ENCODE results near the gene CPNE9.
A peak's percentile ranks its signal among the peaks of the same experiment; 100 is the strongest.

CPNE9 gene

GRCh38 chr3:9716801-9717555 lies 13.3 kb downstream of the CPNE9 start:
- DNase-seq (ENCODE audit: low spot score) = no peak

GRCh38 chr3:9717563-9717962 lies 13.9 kb downstream of the CPNE9 start:
- no peak for DNase-seq (ENCODE audit: low spot score)

GRCh38 chr3:9718118-9718517 lies 14.5 kb downstream of the CPNE9 start:
- DNase-seq (ENCODE audit: low spot score) = no peak

- DNase-seq (ENCODE audit: low spot score) = no peak
Measured at GRCh38 chr3:9721015-9721699, 17.5 kb downstream of the CPNE9 start.

- DNase-seq (ENCODE audit: low spot score) = no peak
Measured at GRCh38 chr3:9721700-9722060, 18.0 kb downstream of the CPNE9 start.

- no peak for DNase-seq (ENCODE audit: low spot score)
Measured at GRCh38 chr3:9725775-9726515, 22.3 kb downstream of the CPNE9 start.

- DNase-seq (ENCODE audit: low spot score) = peak; percentile 27
Measured at GRCh38 chr3:9727041-9727595, 23.5 kb downstream of the CPNE9 start.

GRCh38 chr3:9727743-9728142 lies 24.1 kb downstream of the CPNE9 start:
- DNase-seq (ENCODE audit: low spot score) = no peak

GRCh38 chr3:9729419-9729818 lies 25.8 kb downstream of the CPNE9 start:
- DNase-seq (ENCODE audit: low spot score) = no peak

- no peak for DNase-seq (ENCODE audit: low spot score)
Measured at GRCh38 chr3:9730657-9731205, 27.1 kb downstream of the CPNE9 start.

GRCh38 chr3:9731206-9732079 lies 27.8 kb downstream of the CPNE9 start, which contains the start of gene BRPF1:
Gene BRPF1, plus strand, starts transcription at chr3:9731735. Its CDS starts 2,406 bp downstream, at chr3:9734141.
- DNase-seq (ENCODE audit: low spot score) = peak; percentile 99

GRCh38 chr3:9732080-9732739 lies 28.6 kb downstream of the CPNE9 start:
- DNase-seq (ENCODE audit: low spot score) = no peak

- DNase-seq (ENCODE audit: low spot score) = peak; percentile 41
Measured at GRCh38 chr3:9732740-9733115, 29.1 kb downstream of the CPNE9 start.

GRCh38 chr3:9736831-9737230 lies 33.2 kb downstream of the CPNE9 start:
- DNase-seq (ENCODE audit: low spot score) = no peak

GRCh38 chr3:9739181-9739580 lies 35.5 kb downstream of the CPNE9 start:
- no peak for DNase-seq (ENCODE audit: low spot score)

GRCh38 chr3:9742560-9742959 lies 38.9 kb downstream of the CPNE9 start:
- no peak for DNase-seq (ENCODE audit: low spot score)

GRCh38 chr3:9743548-9743947 lies 39.9 kb downstream of the CPNE9 start:
- no peak for DNase-seq (ENCODE audit: low spot score)

- no peak for DNase-seq (ENCODE audit: low spot score)
Measured at GRCh38 chr3:9744162-9744561, 40.5 kb downstream of the CPNE9 start.

GRCh38 chr3:9745521-9745920 lies 41.9 kb downstream of the CPNE9 start:
- no peak for DNase-seq (ENCODE audit: low spot score)

- no peak for DNase-seq (ENCODE audit: low spot score)
Measured at GRCh38 chr3:9746330-9746729, 42.7 kb downstream of the CPNE9 start.

- DNase-seq (ENCODE audit: low spot score) = no peak
Measured at GRCh38 chr3:9747267-9747666, 43.6 kb downstream of the CPNE9 start.

Measured in cerebellar cortex (tissue), 1 donor.